HEK293 (cell line): ENCODE measurements around the gene PIF1.

Source experiments
- CTCF ChIA-PET: fragments of 350-600 bp; formaldehyde crosslinking; extraction: SDS; loops from one replicate; lab custom pipeline; 2021; ENCODE audit warnings: antibody characterized with exemption; lab: Yijun Ruan, JAX
- POLR2A ChIA-PET: fragments of 300-600 bp; formaldehyde crosslinking; extraction: SDS; loops from one replicate; lab custom pipeline; 2020; ENCODE audit warnings: antibody characterized with exemption, inconsistent platforms; lab: Yijun Ruan, JAX
- H3K27ac ChIP-seq: fragments of 200-500 bp; sonication (Bioruptor generic); 2 replicates; pipeline ENCODE4 v1.5.1; 2014; ENCODE audit warnings: low read depth, low read length, control low read depth, inconsistent platforms; ENCODE audit errors: extremely low read depth
- H3K36me3 ChIP-seq, 2 experiments: fragments of 200-500 bp in 1 of 2; sonication (Bioruptor generic) in 1 of 2; 1 replicate in 1 of 2; 2 replicates in 1 of 2; pipeline ENCODE4 v1.5.1; 2014 to 2017; ENCODE audit warnings: inconsistent platforms in 2 of 2, low read length in 2 of 2; ENCODE audit not compliant: control insufficient read depth in 2 of 2, insufficient read depth in 1 of 2
- H3K4me1 ChIP-seq: fragments of 200-500 bp; sonication (Bioruptor generic); 2 replicates; pipeline ENCODE4 v1.5.1; 2014; ENCODE audit warnings: mild to moderate bottlenecking, low read length, inconsistent platforms; ENCODE audit not compliant: control insufficient read depth, insufficient read depth
- H3K4me3 ChIP-seq: 2 replicates; pipeline ENCODE4 v1.5.1; 2011; ENCODE audit warnings: low read depth, mild to moderate bottlenecking, control low read depth, low read length, moderate library complexity
- H3K9me3 ChIP-seq: fragments of 200-500 bp; sonication (Bioruptor generic); 2 replicates; pipeline ENCODE4 v1.5.1; 2014; ENCODE audit warnings: low read depth, low read length, inconsistent platforms; ENCODE audit not compliant: control insufficient read depth, insufficient read depth
- CTCF ChIP-seq: fragments of 450-650 bp; formaldehyde crosslinking; IDR thresholded peaks from 2 replicates; pipeline ENCODE4 v1.5.1; 2016; ENCODE audit warnings: missing biosample characterization, missing genetic modification characterization
- HOXC10 ChIP-seq: sonication (generic); formaldehyde crosslinking; IDR thresholded peaks from 2 replicates; pipeline ENCODE4 v1.8.1; 2023; ENCODE audit warnings: mild to moderate bottlenecking, missing genetic modification reagents
- IKZF3 ChIP-seq: fragments of 450-650 bp; IDR thresholded peaks from 2 replicates; pipeline ENCODE4 v1.5.0; 2018; ENCODE audit warnings: missing biosample characterization, mild to moderate bottlenecking, missing genetic modification characterization, moderate library complexity
- KLF1 ChIP-seq: fragments of 450-650 bp; formaldehyde crosslinking; IDR thresholded peaks from 2 replicates; pipeline ENCODE4 v1.5.1; 2016; ENCODE audit warnings: missing biosample characterization, missing genetic modification characterization
- REPIN1 ChIP-seq: fragments of 450-650 bp; formaldehyde crosslinking; IDR thresholded peaks from 2 replicates; pipeline ENCODE4 v1.5.1; 2017; ENCODE audit warnings: missing biosample characterization, missing genetic modification characterization, low read depth
- YY2 ChIP-seq: fragments of 450-650 bp; formaldehyde crosslinking; IDR thresholded peaks from 2 replicates; pipeline ENCODE4 v1.5.1; 2016; ENCODE audit warnings: missing biosample characterization, missing genetic modification characterization
- ZBTB10 ChIP-seq: fragments of 450-650 bp; formaldehyde crosslinking; IDR thresholded peaks from 2 replicates; pipeline ENCODE4 v1.5.1; 2016; ENCODE audit warnings: missing biosample characterization, missing genetic modification characterization
- ZBTB17 ChIP-seq: fragments of 450-650 bp; formaldehyde crosslinking; IDR thresholded peaks from 2 replicates; pipeline ENCODE4 v1.5.1; 2016; ENCODE audit warnings: missing biosample characterization, missing genetic modification characterization
- ZFHX2 ChIP-seq: fragments of 450-650 bp; formaldehyde crosslinking; conservative IDR thresholded peaks from 2 replicates; pipeline ENCODE4 v1.5.1; 2016; ENCODE audit warnings: missing biosample characterization, missing genetic modification characterization
- ZNF121 ChIP-seq: fragments of 450-650 bp; formaldehyde crosslinking; IDR thresholded peaks from 2 replicates; pipeline ENCODE4 v1.5.1; 2016; ENCODE audit warnings: missing biosample characterization, missing genetic modification characterization
- ZNF248 ChIP-seq: fragments of 450-650 bp; formaldehyde crosslinking; IDR thresholded peaks from 2 replicates; pipeline ENCODE4 v1.5.1; 2017; ENCODE audit warnings: missing biosample characterization, missing genetic modification characterization
- ZNF280D ChIP-seq: fragments of 450-650 bp; formaldehyde crosslinking; IDR thresholded peaks from 2 replicates; pipeline ENCODE4 v1.5.1; 2016; ENCODE audit warnings: missing biosample characterization, missing genetic modification characterization
- ZNF335 ChIP-seq: fragments of 450-650 bp; formaldehyde crosslinking; conservative IDR thresholded peaks from 2 replicates; pipeline ENCODE4 v1.5.1; 2016; ENCODE audit warnings: missing biosample characterization, missing genetic modification characterization
- ZNF341 ChIP-seq: fragments of 450-650 bp; formaldehyde crosslinking; IDR thresholded peaks from 2 replicates; pipeline ENCODE4; 2016; ENCODE audit warnings: low read depth, missing biosample characterization, missing genetic modification characterization
- ZNF350 ChIP-seq: fragments of 450-650 bp; formaldehyde crosslinking; IDR thresholded peaks from 2 replicates; pipeline ENCODE4 v1.5.0; 2017; ENCODE audit warnings: missing biosample characterization, mild to moderate bottlenecking, missing genetic modification characterization
- ZNF488 ChIP-seq: fragments of 450-650 bp; formaldehyde crosslinking; IDR thresholded peaks from 2 replicates; pipeline ENCODE4 v1.5.1; 2016; ENCODE audit warnings: missing biosample characterization, missing genetic modification characterization
- ZNF514 ChIP-seq: fragments of 450-650 bp; formaldehyde crosslinking; IDR thresholded peaks from 2 replicates; pipeline ENCODE4 v1.5.1; 2016; ENCODE audit warnings: missing biosample characterization, missing genetic modification characterization
- ZNF600 ChIP-seq: fragments of 450-650 bp; formaldehyde crosslinking; IDR thresholded peaks from 2 replicates; pipeline ENCODE4 v1.5.1; 2016; ENCODE audit warnings: missing biosample characterization, missing genetic modification characterization
- ZNF624 ChIP-seq: fragments of 450-650 bp; formaldehyde crosslinking; IDR thresholded peaks from 2 replicates; pipeline ENCODE4 v1.5.1; 2017; ENCODE audit warnings: missing biosample characterization, missing genetic modification characterization
- ZNF677 ChIP-seq: fragments of 450-650 bp; IDR thresholded peaks from 2 replicates; pipeline ENCODE4 v1.5.0; 2018; ENCODE audit warnings: missing biosample characterization, mild to moderate bottlenecking, missing genetic modification characterization, moderate library complexity

PIF1 gene

GRCh38 chr15:64780600-64781156, 44.8 kb downstream of the PIF1 start:
- POLR2A ChIA-PET = no interaction called here
- no peaks in the 10 kb centered on the region for H3K4me1 ChIP-seq
- H3K9me3 ChIP-seq = no peaks in the 10 kb centered on the region
- TF ChIP-seq KLF1 (peak; percentile 52; the same call in 1 of the 2 replicates), ZNF514 (tag by site-specific recombination) (no peak)
- no peak overlapping the region for H3K27ac ChIP-seq
- no peaks in the 10 kb centered on the region for H3K36me3 ChIP-seq
- H3K4me3 ChIP-seq = no peak overlapping the region
- CTCF ChIA-PET = interaction anchor here (1.6 kb wide), 1 partner anchor 30 kb away, joined by 4 read pairs; no protein-coding TSS in a partner anchor

- H3K4me1 ChIP-seq = no peaks in the 10 kb centered on the region
- H3K27ac ChIP-seq = no peak overlapping the region
- POLR2A ChIA-PET = no interaction called here
- no peaks in the 10 kb centered on the region for H3K9me3 ChIP-seq
- no peak overlapping the region for H3K4me3 ChIP-seq
- TF ChIP-seq ZNF624 (no peak), REPIN1 (tag by site-specific recombination) (no peak), ZNF488 (no peak), ZNF248 (no peak), ZNF350 (tag by site-specific recombination) (no peak), ZNF677 (tag by site-specific recombination) (no peak), ZNF121 (tag by site-specific recombination) (peak; percentile 57; the same call in 1 of the 2 replicates)
- TF ChIP-seq, all 188 proteins: peak for 1
- CTCF ChIA-PET = no interaction called here
- no peaks in the 10 kb centered on the region for H3K36me3 ChIP-seq
Observed at GRCh38 chr15:64779630-64780029, 45.8 kb downstream of the PIF1 start.

GRCh38 chr15:64779024-64779423, 46.4 kb downstream of the PIF1 start:
- TF ChIP-seq ZFHX2 (tag by site-specific recombination) (no peak), YY2 (tag by site-specific recombination) (no peak), ZNF341 (tag by site-specific recombination) (no peak), ZBTB17 (tag by site-specific recombination) (peak; percentile 56; the same call in 1 of the 2 replicates), ZNF600 (tag by site-specific recombination) (0 out of 2 replicates have a peak, but pooled peaks have one; percentile 25)
- Histone ChIP-seq H3K4me1 (no peaks in the 10 kb centered on the region), H3K9me3 (no peaks in the 10 kb centered on the region), H3K36me3 (no peaks in the 10 kb centered on the region), H3K4me3 (no peak overlapping the region), H3K27ac (no peak overlapping the region)
- ChIA-PET CTCF (no interaction called here), POLR2A (no interaction called here)

GRCh38 chr15:64776402-64776786, 49.1 kb downstream of the PIF1 start:
- no peaks in the 10 kb centered on the region for H3K9me3 ChIP-seq
- CTCF ChIA-PET = no interaction called here
- POLR2A ChIA-PET = no interaction called here
- H3K27ac ChIP-seq = no peak overlapping the region
- peak overlapping the region; percentile 42 for H3K4me3 ChIP-seq
- no peaks in the 10 kb centered on the region for H3K36me3 ChIP-seq
- H3K4me1 ChIP-seq = no peaks in the 10 kb centered on the region
- no peak for TF ChIP-seq ZBTB10
- TF ChIP-seq HOXC10 (CRISPR knock-in tag) = no peak
- no peak for TF ChIP-seq ZNF280D
- no peak for TF ChIP-seq ZNF335
- no peak for TF ChIP-seq CTCF (tag by site-specific recombination)
- no peak for TF ChIP-seq ZFHX2 (tag by site-specific recombination)
- TF ChIP-seq IKZF3 (tag by site-specific recombination) = no peak
